ENCODE data around the gene IMMP2L.
"Not testable (repeated sequence)": the region's sequence is repeated elsewhere in the genome, so short reads cannot be mapped to it uniquely, and the experiment has no call there.

Gene IMMP2L

DNA sequence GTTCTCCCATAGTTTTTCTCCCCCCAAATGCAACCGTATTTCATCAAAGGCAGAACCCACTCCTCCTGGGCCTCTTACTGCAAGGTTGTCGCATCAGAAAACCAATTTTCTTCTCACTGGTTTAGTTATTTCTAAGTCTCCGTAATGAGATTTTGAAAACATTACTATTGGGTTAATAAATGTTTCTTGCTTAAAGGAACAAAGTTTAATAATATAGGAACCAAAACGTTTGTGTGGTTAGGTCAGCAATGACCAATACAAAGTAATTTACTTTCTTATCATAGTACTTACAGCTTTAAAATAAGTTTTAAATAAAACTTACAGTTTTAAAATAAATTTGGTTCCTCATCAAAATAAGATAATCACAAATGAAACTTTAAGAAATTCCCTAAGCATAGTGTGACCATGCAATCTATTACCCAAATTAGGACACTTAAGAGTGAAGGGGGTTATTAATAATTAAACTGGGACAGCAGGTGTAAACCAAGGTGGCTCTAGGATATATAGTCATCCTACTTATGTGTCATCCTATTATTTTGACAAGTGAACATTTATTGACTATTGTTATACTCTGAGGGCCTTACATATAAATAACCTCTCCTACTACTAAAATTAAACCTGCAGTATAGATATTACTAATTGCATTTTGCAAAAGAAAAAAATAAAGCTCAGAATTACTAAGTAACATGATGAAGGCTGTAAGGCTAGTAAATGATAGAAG is 886.7 kb downstream of the IMMP2L start:
- no peak overlapping the region for H3K4me3 ChIP-seq (ENCODE audit: low read depth, low read length)
- in situ Hi-C loops (cut with HindIII; ENCODE audit: low sequenced_read_pairs) = no loop called here
- no peak for DNase-seq (ENCODE audit: low read depth, low spot score)
- TF ChIP-seq, protein P1, sequence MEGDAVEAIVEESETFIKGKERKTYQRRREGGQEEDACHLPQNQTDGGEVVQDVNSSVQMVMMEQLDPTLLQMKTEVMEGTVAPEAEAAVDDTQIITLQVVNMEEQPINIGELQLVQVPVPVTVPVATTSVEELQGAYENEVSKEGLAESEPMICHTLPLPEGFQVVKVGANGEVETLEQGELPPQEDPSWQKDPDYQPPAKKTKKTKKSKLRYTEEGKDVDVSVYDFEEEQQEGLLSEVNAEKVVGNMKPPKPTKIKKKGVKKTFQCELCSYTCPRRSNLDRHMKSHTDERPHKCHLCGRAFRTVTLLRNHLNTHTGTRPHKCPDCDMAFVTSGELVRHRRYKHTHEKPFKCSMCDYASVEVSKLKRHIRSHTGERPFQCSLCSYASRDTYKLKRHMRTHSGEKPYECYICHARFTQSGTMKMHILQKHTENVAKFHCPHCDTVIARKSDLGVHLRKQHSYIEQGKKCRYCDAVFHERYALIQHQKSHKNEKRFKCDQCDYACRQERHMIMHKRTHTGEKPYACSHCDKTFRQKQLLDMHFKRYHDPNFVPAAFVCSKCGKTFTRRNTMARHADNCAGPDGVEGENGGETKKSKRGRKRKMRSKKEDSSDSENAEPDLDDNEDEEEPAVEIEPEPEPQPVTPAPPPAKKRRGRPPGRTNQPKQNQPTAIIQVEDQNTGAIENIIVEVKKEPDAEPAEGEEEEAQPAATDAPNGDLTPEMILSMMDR (IDR thresholded peaks at IDR 0.05; ENCODE audit: low read depth, low read length) = no peak

GRCh38 chr7:110673148-110673547 is 889.1 kb downstream of the IMMP2L start:
- DNase-seq (ENCODE audit: low read depth, low spot score) = no peak
- in situ Hi-C loops (cut with HindIII; ENCODE audit: low sequenced_read_pairs) = no loop called here
- no peak overlapping the region for H3K4me3 ChIP-seq (ENCODE audit: low read depth, low read length)
- TF ChIP-seq, protein P1 (IDR thresholded peaks at IDR 0.05; ENCODE audit: low read depth, low read length) = no peak

- TF ChIP-seq, protein P1 (IDR thresholded peaks at IDR 0.05; ENCODE audit: low read depth, low read length) = no peak
- no peak overlapping the region for H3K4me3 ChIP-seq (ENCODE audit: low read depth, low read length)
- no peak for DNase-seq (ENCODE audit: low read depth, low spot score)
- in situ Hi-C loops (cut with HindIII; ENCODE audit: low sequenced_read_pairs) = no loop called here
Measured at GRCh38 chr7:110669410-110669809, 892.9 kb downstream of the IMMP2L start.

GRCh38 chr7:110664803-110665202 is 897.5 kb downstream of the IMMP2L start:
- DNase-seq (ENCODE audit: low read depth, low spot score) = no peak
- H3K4me3 ChIP-seq (ENCODE audit: low read depth, low read length) = no peak overlapping the region
- in situ Hi-C loops (cut with HindIII; ENCODE audit: low sequenced_read_pairs) = no loop called here
- TF ChIP-seq, protein P1 (IDR thresholded peaks at IDR 0.05; ENCODE audit: low read depth, low read length) = no peak

GRCh38 chr7:110660637-110661036 is 901.7 kb downstream of the IMMP2L start:
- H3K4me3 ChIP-seq (ENCODE audit: low read depth, low read length); in situ Hi-C loops (cut with HindIII; ENCODE audit: low sequenced_read_pairs); DNase-seq (ENCODE audit: low read depth, low spot score): not testable (repeated sequence)

- TF ChIP-seq, protein P1 (IDR thresholded peaks at IDR 0.05; ENCODE audit: low read depth, low read length) = no peak
- in situ Hi-C loops (cut with HindIII; ENCODE audit: low sequenced_read_pairs) = no loop called here
- no peak for DNase-seq (ENCODE audit: low read depth, low spot score)
Measured at GRCh38 chr7:110650328-110650727, 912.0 kb downstream of the IMMP2L start.

GRCh38 chr7:110647266-110647665 is 915.0 kb downstream of the IMMP2L start:
- no peak overlapping the region for H3K4me3 ChIP-seq (ENCODE audit: low read depth, low read length)
- no peak for DNase-seq (ENCODE audit: low read depth, low spot score)
- in situ Hi-C loops (cut with HindIII; ENCODE audit: low sequenced_read_pairs) = no loop called here
- TF ChIP-seq, protein P1 (IDR thresholded peaks at IDR 0.05; ENCODE audit: low read depth, low read length) = no peak

More at GRCh38 chr7:110650328-110650727, 912.0 kb downstream of the IMMP2L start:
- no peak overlapping the region for H3K4me3 ChIP-seq (ENCODE audit: low read depth, low read length)
